H1 (cell line): ENCODE data around the gene OTUB1. TPM values are rescaled to one million over a fixed set of nuclear protein-coding genes. Genes with fewer than 3 reads are reported as not detected.

ENCODE experiments used
- GABPA ChIP-seq: IDR thresholded peaks from 2 replicates; pipeline ENCODE4 v1.6.1; 2011; ENCODE audit warnings: mild to moderate bottlenecking, low read length, moderate library complexity, borderline replicate concordance; ENCODE audit not compliant: insufficient read depth
- KDM1A ChIP-seq: fragments of 200-600, 300-600 bp; sonication (generic); IDR thresholded peaks from 2 replicates; pipeline ENCODE4 v1.7.1; 2016; ENCODE audit warnings: mild to moderate bottlenecking, low read length, borderline replicate concordance
- RNF2 ChIP-seq: fragments of 200-900, 300-1000 bp; sonication (generic); IDR thresholded peaks from 2 replicates; pipeline ENCODE4 v1.7.1; 2016; ENCODE audit warnings: borderline replicate concordance, low read depth, mild to moderate bottlenecking, antibody characterized with exemption, low read length; ENCODE audit not compliant: poor library complexity, severe bottlenecking; ENCODE audit errors: missing control alignments
- polyA plus RNA-seq, 7 experiments: library from polyadenylated mRNA; depleted of rRNA in 3 of 7; stranded (reverse) in 5 of 7; unstranded in 2 of 7; fragments of >200 nt in 5 of 7; fragments of 200-250 nt in 2 of 7; gene quantifications; 1 replicate in 5 of 7; 2 replicates in 1 of 7; 4 replicates in 1 of 7; pipeline versions ENCODE4 v1.2.1 to v1.2.3, GENCODE V29; 2011 to 2013; ENCODE audit warnings: missing spikeins in 2 of 7, mixed read lengths in 2 of 7
- total RNA-seq: library from RNA; stranded (reverse); fragmentation: NEBNext Ultra II Directional; extraction: Animal tissue kit (Norgen Biotek cat#: 25700); gene quantifications from 2 replicates; pipeline ENCODE4 v1.2.1, GENCODE V29; 2021
- TF ChIP-seq, protein P1 (sequence below): fragments of 300-600 bp; sonication (generic); IDR thresholded peaks from 2 replicates; pipeline ENCODE4 v1.7.1; 2012; ENCODE audit warnings: low read length, moderate library complexity, mild to moderate bottlenecking, inconsistent platforms; ENCODE audit not compliant: insufficient replicate concordance

Gene OTUB1
- total and polyA plus RNA-seq, 2 of the 8 experiments (the other 6 are each of a cell fraction or from before 2014, with no cell fraction given) = 110 to 274 TPM

GRCh38 chr11:64036087-64037026, 50.1 kb downstream of the OTUB1 start (continued):
- TF ChIP-seq, protein P1, sequence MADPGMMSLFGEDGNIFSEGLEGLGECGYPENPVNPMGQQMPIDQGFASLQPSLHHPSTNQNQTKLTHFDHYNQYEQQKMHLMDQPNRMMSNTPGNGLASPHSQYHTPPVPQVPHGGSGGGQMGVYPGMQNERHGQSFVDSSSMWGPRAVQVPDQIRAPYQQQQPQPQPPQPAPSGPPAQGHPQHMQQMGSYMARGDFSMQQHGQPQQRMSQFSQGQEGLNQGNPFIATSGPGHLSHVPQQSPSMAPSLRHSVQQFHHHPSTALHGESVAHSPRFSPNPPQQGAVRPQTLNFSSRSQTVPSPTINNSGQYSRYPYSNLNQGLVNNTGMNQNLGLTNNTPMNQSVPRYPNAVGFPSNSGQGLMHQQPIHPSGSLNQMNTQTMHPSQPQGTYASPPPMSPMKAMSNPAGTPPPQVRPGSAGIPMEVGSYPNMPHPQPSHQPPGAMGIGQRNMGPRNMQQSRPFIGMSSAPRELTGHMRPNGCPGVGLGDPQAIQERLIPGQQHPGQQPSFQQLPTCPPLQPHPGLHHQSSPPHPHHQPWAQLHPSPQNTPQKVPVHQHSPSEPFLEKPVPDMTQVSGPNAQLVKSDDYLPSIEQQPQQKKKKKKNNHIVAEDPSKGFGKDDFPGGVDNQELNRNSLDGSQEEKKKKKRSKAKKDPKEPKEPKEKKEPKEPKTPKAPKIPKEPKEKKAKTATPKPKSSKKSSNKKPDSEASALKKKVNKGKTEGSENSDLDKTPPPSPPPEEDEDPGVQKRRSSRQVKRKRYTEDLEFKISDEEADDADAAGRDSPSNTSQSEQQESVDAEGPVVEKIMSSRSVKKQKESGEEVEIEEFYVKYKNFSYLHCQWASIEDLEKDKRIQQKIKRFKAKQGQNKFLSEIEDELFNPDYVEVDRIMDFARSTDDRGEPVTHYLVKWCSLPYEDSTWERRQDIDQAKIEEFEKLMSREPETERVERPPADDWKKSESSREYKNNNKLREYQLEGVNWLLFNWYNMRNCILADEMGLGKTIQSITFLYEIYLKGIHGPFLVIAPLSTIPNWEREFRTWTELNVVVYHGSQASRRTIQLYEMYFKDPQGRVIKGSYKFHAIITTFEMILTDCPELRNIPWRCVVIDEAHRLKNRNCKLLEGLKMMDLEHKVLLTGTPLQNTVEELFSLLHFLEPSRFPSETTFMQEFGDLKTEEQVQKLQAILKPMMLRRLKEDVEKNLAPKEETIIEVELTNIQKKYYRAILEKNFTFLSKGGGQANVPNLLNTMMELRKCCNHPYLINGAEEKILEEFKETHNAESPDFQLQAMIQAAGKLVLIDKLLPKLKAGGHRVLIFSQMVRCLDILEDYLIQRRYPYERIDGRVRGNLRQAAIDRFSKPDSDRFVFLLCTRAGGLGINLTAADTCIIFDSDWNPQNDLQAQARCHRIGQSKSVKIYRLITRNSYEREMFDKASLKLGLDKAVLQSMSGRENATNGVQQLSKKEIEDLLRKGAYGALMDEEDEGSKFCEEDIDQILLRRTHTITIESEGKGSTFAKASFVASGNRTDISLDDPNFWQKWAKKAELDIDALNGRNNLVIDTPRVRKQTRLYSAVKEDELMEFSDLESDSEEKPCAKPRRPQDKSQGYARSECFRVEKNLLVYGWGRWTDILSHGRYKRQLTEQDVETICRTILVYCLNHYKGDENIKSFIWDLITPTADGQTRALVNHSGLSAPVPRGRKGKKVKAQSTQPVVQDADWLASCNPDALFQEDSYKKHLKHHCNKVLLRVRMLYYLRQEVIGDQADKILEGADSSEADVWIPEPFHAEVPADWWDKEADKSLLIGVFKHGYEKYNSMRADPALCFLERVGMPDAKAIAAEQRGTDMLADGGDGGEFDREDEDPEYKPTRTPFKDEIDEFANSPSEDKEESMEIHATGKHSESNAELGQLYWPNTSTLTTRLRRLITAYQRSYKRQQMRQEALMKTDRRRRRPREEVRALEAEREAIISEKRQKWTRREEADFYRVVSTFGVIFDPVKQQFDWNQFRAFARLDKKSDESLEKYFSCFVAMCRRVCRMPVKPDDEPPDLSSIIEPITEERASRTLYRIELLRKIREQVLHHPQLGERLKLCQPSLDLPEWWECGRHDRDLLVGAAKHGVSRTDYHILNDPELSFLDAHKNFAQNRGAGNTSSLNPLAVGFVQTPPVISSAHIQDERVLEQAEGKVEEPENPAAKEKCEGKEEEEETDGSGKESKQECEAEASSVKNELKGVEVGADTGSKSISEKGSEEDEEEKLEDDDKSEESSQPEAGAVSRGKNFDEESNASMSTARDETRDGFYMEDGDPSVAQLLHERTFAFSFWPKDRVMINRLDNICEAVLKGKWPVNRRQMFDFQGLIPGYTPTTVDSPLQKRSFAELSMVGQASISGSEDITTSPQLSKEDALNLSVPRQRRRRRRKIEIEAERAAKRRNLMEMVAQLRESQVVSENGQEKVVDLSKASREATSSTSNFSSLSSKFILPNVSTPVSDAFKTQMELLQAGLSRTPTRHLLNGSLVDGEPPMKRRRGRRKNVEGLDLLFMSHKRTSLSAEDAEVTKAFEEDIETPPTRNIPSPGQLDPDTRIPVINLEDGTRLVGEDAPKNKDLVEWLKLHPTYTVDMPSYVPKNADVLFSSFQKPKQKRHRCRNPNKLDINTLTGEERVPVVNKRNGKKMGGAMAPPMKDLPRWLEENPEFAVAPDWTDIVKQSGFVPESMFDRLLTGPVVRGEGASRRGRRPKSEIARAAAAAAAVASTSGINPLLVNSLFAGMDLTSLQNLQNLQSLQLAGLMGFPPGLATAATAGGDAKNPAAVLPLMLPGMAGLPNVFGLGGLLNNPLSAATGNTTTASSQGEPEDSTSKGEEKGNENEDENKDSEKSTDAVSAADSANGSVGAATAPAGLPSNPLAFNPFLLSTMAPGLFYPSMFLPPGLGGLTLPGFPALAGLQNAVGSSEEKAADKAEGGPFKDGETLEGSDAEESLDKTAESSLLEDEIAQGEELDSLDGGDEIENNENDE = no peak
- TF ChIP-seq KDM1A (no peak), RNF2 (no peak), GABPA (no peak)
